Fibroblast of lung (primary cell): ENCODE measurements around the gene FZD10. TPM values are rescaled to one million over a fixed set of nuclear protein-coding genes. Genes with fewer than 3 reads are reported as not detected.

Experiments
- DNase-seq, 2 donors: peaks; one replicate each; pipeline versions ENCODE4 v3.0.0 to v3.0.0-alpha.2; 2010; ENCODE audit warnings: low read depth in 2 of 2
- H2AFZ ChIP-seq: 2 replicates; pipeline ENCODE4 v1.5.1; 2012; ENCODE audit warnings: low read length, control low read depth, inconsistent platforms
- H3K27ac ChIP-seq: 2 replicates; pipeline ENCODE4 v1.5.1; 2011; ENCODE audit warnings: low read length, control low read depth; ENCODE audit not compliant: insufficient read depth
- H3K27me3 ChIP-seq: 2 replicates; pipeline ENCODE4 v1.5.1; 2011; ENCODE audit warnings: mild to moderate bottlenecking, low read length; ENCODE audit not compliant: control insufficient read depth, insufficient read depth
- H3K36me3 ChIP-seq: 2 replicates; pipeline ENCODE4 v1.5.1; 2011; ENCODE audit warnings: low read length; ENCODE audit not compliant: control insufficient read depth, insufficient read depth
- H3K4me1 ChIP-seq: 2 replicates; pipeline ENCODE4 v1.5.1; 2011; ENCODE audit warnings: low read length; ENCODE audit not compliant: control insufficient read depth, insufficient read depth; ENCODE audit errors: extremely low read depth
- H3K4me2 ChIP-seq: 2 replicates; pipeline ENCODE4 v1.5.1; 2011; ENCODE audit warnings: low read length, control low read depth; ENCODE audit not compliant: insufficient read depth; ENCODE audit errors: extremely low read depth
- H3K4me3 ChIP-seq, 4 experiments: fragments of 200-600 bp in 1 of 4; sonication (generic) in 1 of 4; replicated peaks in 1 of 4; 2 replicates each; pipeline ENCODE4 v1.5.1; 2011 to 2016; ENCODE audit warnings: low read length in 4 of 4, low read depth in 3 of 4, mild to moderate bottlenecking in 3 of 4, control low read depth in 2 of 4, inconsistent platforms in 1 of 4, mixed read lengths in 1 of 4; ENCODE audit not compliant: insufficient read depth in 1 of 4; ENCODE audit errors: control extremely low read depth in 1 of 4
- H3K79me2 ChIP-seq: 2 replicates; pipeline ENCODE4 v1.5.1; 2012; ENCODE audit warnings: mild to moderate bottlenecking, low read length, inconsistent platforms; ENCODE audit not compliant: control insufficient read depth, insufficient read depth
- H3K9ac ChIP-seq: 2 replicates; pipeline ENCODE4 v1.5.1; 2011; ENCODE audit warnings: mild to moderate bottlenecking, low read length, control low read depth; ENCODE audit not compliant: insufficient read depth
- H3K9me3 ChIP-seq: 2 replicates; pipeline ENCODE4 v1.5.1; 2012; ENCODE audit warnings: low read depth, low read length; ENCODE audit not compliant: control insufficient read depth, insufficient read depth
- H4K20me1 ChIP-seq: 2 replicates; pipeline ENCODE4 v1.5.1; 2011; ENCODE audit warnings: low read length; ENCODE audit not compliant: control insufficient read depth, insufficient read depth; ENCODE audit errors: extremely low read depth
- CTCF ChIP-seq, 2 donors: IDR thresholded peaks in 1 of 2; conservative IDR thresholded peaks in 1 of 2; 1 replicate in 1 of 2; 2 replicates in 1 of 2; pipeline ENCODE4 v1.5.1; 2011 to 2012; ENCODE audit warnings: low read length in 2 of 2, control low read depth in 1 of 2, inconsistent platforms in 1 of 2, low read depth in 1 of 2, mild to moderate bottlenecking in 1 of 2
- EZH2 ChIP-seq: IDR thresholded peaks from 2 replicates; pipeline ENCODE4 v1.5.1; 2012; ENCODE audit warnings: low read length, control low read depth, mild to moderate bottlenecking; ENCODE audit errors: missing control alignments
- polyA plus RNA-seq, 2 donors: library from polyadenylated mRNA; depleted of rRNA in 1 of 2; stranded (reverse) in 1 of 2; unstranded in 1 of 2; fragments of >200 nt; gene quantifications; 2 replicates each; pipeline ENCODE4 v1.2.1, GENCODE V29; 2011 to 2012; ENCODE audit warnings: missing spikeins in 1 of 2
- total RNA-seq: library from RNA; depleted of rRNA; stranded (reverse); fragments of >200 nt; gene quantifications from 2 replicates; pipeline ENCODE4 v1.2.1, GENCODE V29; 2014

The FZD10 gene
- total and polyA plus RNA-seq, 2 donors (not counting 1 experiment from before 2014, with no cell fraction given) = under 0.01 to 0.03 TPM

GRCh38 chr12:130133851-130134562, 28.3 kb upstream of the FZD10 start:
- Histone ChIP-seq H3K27ac (no peak overlapping the region), H2AFZ (no peak overlapping the region), H3K79me2 (no peaks in the 10 kb centered on the region), H3K4me3 (no peak overlapping the region), H3K4me2 (no peak overlapping the region), H3K36me3 (no peaks in the 10 kb centered on the region), H3K27me3 (no peaks in the 10 kb centered on the region), H4K20me1 (no peaks in the 10 kb centered on the region), H3K9ac (no peak overlapping the region), H3K4me1 (no peaks in the 10 kb centered on the region), H3K9me3 (no peaks in the 10 kb centered on the region)
- TF ChIP-seq CTCF (conservative IDR thresholded peaks at IDR 0.05 in 1 of 2, IDR thresholded peaks at IDR 0.05 in 1 of 2; ENCODE audit: low read depth in 1 of 2, low read length in 2 of 2) (no peak), EZH2 (no peak)
- DNase-seq = no peak

- Histone ChIP-seq H4K20me1 (no peaks in the 10 kb centered on the region), H3K4me3 (no peak overlapping the region), H3K27ac (no peak overlapping the region), H3K79me2 (no peaks in the 10 kb centered on the region), H3K36me3 (no peaks in the 10 kb centered on the region), H2AFZ (no peak overlapping the region), H3K4me2 (no peak overlapping the region), H3K27me3 (no peaks in the 10 kb centered on the region), H3K9ac (no peak overlapping the region), H3K4me1 (no peaks in the 10 kb centered on the region), H3K9me3 (no peaks in the 10 kb centered on the region)
- no peak for DNase-seq
- no peak for TF ChIP-seq CTCF (conservative IDR thresholded peaks at IDR 0.05 in 1 of 2, IDR thresholded peaks at IDR 0.05 in 1 of 2; ENCODE audit: low read depth in 1 of 2, low read length in 2 of 2)
- TF ChIP-seq EZH2 = no peak
Measured at GRCh38 chr12:130134563-130134915, 27.7 kb upstream of the FZD10 start.

- DNase-seq = no peak
Measured at GRCh38 chr12:130136509-130137039, 25.7 kb upstream of the FZD10 start.

More at GRCh38 chr12:130136509-130137039, 25.7 kb upstream of the FZD10 start:
- no peaks in the 10 kb centered on the region for H3K36me3 ChIP-seq
- H3K9ac ChIP-seq = no peak overlapping the region
- no peak overlapping the region for H3K4me3 ChIP-seq
- no peaks in the 10 kb centered on the region for H3K27me3 ChIP-seq
- no peaks in the 10 kb centered on the region for H3K4me1 ChIP-seq
- H2AFZ ChIP-seq = no peak overlapping the region
- no peak overlapping the region for H3K27ac ChIP-seq
- H4K20me1 ChIP-seq = no peaks in the 10 kb centered on the region
- no peaks in the 10 kb centered on the region for H3K9me3 ChIP-seq
- H3K4me2 ChIP-seq = no peak overlapping the region
- no peak for TF ChIP-seq CTCF (conservative IDR thresholded peaks at IDR 0.05 in 1 of 2, IDR thresholded peaks at IDR 0.05 in 1 of 2; ENCODE audit: low read depth in 1 of 2, low read length in 2 of 2)
- no peak for TF ChIP-seq EZH2
- no peaks in the 10 kb centered on the region for H3K79me2 ChIP-seq
